SH-SY5Y (cell line): Measurements from ENCODE around the gene SLC1A2.

Experiments
- GATA2 ChIP-seq: IDR thresholded peaks from 2 replicates; pipeline ENCODE4 v1.6.1; 2011; ENCODE audit warnings: mild to moderate bottlenecking, low read depth, low read length
- GATA3 ChIP-seq: IDR thresholded peaks from 2 replicates; pipeline ENCODE4 v1.6.1; 2011; ENCODE audit warnings: low read depth, mild to moderate bottlenecking, low read length, moderate library complexity

DNA sequence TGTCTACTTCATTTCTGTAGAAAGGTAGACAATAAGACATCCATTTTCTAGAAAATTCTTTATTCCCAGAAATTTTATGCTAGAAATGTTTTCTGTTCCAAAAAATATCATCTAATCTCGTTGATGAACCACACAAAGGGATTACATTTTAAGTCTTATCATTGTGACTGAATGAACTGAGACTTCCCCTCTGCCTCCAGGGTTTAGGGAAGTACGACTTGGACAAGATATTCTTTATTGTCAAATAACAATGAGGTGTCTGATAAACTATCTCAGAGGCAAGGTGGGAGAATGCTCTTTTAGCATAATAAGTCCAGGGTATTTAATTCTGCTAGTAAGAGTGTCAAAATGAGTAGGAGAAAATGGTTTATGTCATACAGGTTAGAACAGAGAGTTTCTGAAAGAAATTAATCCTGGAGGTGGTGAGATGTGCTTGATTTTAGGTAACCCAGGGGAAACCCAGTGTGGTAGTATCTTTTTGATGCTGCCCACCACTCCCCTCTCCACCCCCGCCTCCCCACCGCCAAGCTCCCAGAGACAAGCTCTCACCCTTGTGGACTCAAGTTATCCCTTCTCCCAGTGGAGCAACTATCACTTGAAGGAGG lies 179.8 kb downstream of the SLC1A2 start:
- no peak for TF ChIP-seq GATA3
- TF ChIP-seq GATA2 = no peak
